ENCODE data around the gene DUSP1.

DNA sequence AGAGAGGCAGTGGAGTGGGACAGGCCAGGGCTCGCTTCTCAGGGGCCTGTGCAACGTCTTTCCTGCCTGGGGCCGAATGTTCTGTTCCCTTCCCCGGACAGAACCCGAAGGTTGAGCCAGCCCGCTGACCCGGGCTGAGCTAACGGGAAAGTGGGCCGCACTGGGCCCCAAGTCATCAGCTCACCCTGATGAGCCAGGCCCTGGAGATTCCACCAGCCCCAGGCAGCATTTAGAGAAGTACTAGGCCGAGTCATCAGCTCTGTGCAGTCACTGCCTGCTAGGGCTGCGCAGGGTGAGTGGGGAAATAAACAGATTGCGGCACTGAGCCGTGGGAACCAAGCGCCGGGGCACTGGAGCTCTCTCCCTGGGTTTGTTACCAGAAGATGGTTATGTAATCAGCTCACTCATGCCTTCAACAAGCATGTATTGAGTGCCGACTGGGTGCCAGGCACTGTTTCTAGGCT, 29.1 kb upstream of the DUSP1 start:
- TF ChIP-seq, protein P1, sequence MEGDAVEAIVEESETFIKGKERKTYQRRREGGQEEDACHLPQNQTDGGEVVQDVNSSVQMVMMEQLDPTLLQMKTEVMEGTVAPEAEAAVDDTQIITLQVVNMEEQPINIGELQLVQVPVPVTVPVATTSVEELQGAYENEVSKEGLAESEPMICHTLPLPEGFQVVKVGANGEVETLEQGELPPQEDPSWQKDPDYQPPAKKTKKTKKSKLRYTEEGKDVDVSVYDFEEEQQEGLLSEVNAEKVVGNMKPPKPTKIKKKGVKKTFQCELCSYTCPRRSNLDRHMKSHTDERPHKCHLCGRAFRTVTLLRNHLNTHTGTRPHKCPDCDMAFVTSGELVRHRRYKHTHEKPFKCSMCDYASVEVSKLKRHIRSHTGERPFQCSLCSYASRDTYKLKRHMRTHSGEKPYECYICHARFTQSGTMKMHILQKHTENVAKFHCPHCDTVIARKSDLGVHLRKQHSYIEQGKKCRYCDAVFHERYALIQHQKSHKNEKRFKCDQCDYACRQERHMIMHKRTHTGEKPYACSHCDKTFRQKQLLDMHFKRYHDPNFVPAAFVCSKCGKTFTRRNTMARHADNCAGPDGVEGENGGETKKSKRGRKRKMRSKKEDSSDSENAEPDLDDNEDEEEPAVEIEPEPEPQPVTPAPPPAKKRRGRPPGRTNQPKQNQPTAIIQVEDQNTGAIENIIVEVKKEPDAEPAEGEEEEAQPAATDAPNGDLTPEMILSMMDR (IDR thresholded peaks at IDR 0.05; ENCODE audit: poor library complexity) = no peak
- TF ChIP-seq EZH2phosphoT487 (IDR thresholded peaks at IDR 0.05; ENCODE audit: low read depth, severe bottlenecking, unreplicated experiment) (no peak), EZH2 (IDR thresholded peaks at IDR 0.05; ENCODE audit: borderline replicate concordance) (no peak)

All from hepatocyte (in vitro differentiated cells).